HG03108 (cell line): ENCODE measurements around the gene PTPRCAP.
"Not testable (repeated sequence)": the region's sequence is repeated elsewhere in the genome, so short reads cannot be mapped to it uniquely, and the experiment has no call there.

Source experiments
- ATAC-seq: cut with Tn5 transposase; IDR thresholded peaks from one replicate; pipeline ENCODE4 v1.9.1; 2021; ENCODE audit warnings: moderate library complexity; ENCODE audit not compliant: unreplicated experiment

The PTPRCAP gene

DNA sequence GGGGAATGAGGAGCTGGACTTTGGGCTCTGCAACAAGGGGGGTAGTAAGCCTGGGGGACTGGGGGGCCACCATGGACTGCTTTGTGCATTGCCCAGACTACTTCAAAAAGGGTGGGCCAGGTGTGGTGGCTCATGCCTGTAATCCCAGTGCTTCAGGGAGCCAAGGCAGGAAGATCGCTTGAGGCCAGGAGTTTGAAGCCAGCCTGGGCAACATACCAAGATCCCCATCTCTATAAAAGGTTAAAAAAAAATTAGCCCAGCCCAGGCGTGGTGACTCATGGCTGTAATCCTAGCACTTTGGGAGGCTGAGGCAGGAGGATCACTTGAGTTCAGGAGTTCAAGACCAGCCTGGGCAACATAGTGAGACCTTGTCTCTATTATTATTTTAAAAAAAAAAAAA lies 28.0 kb upstream of the PTPRCAP start:
- not testable (repeated sequence) for ATAC-seq

- no peak for ATAC-seq
These were observed 27.7 kb upstream of the PTPRCAP start for GRCh38 chr11:67465189-67465510.

- peak; percentile 53 for ATAC-seq
These were observed 27.1 kb upstream of the PTPRCAP start for GRCh38 chr11:67464411-67465188.

DNA sequence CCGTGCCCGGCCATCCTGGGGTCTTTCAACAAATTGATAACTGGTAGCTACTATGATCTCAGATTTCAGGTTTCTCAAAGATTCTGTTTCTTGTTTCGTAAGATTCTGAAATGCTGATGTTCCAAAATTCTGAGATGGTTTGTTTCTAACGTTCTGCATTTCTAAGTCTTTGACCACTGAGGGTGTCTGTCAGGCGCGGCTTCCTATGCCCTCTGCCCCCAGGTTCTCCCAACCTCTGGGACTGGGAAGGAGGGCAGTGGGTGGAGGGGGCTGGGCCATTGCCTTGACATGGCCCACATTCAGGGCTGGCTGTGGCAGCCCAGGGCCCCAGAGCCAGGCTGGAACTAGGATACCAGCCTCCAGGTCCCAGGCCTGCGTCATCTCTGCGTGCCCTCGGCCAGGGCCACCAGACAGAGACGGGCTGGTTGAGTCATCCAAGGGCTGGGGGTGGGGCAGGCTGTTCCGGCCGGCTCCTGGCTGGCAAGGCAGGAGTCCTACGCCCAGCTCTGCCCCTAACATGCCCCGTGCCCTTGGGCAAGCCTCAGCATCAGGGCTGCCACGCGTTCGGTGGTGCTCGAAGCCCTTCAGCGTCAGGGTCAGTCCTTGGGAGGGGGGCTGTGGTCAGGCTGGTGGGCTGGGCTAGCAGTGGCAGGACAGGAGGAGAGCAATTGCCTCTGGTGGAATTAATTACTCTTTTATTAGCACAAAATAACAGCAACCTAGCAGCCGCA lies 26.4 kb upstream of the PTPRCAP start:
- no peak for ATAC-seq

GRCh38 chr11:67463186-67463585 lies 25.7 kb upstream of the PTPRCAP start:
- ATAC-seq, result no peak

DNA sequence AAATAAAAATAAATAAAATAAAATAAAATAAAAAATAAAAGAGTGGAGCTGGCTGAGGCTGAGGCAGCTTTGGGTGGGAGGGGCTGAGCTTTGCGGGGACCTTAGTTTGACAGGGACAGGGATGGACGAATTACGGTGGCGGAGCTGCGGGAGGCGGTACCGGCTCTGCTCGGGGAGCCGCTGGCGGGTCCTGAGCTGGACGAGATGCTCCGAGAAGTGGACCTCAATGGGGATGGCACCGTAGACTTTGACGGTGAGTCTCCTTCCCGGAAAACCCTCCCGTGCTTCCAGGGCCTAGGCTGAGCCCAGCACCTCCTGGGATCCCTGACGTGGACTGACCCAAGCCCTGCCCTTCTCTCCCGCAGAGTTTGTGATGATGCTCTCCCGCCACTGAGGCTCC lies 20.8 kb upstream of the PTPRCAP start:
- no peak for ATAC-seq

GRCh38 chr11:67457453-67457852 lies 20.0 kb upstream of the PTPRCAP start:
- no peak for ATAC-seq

DNA sequence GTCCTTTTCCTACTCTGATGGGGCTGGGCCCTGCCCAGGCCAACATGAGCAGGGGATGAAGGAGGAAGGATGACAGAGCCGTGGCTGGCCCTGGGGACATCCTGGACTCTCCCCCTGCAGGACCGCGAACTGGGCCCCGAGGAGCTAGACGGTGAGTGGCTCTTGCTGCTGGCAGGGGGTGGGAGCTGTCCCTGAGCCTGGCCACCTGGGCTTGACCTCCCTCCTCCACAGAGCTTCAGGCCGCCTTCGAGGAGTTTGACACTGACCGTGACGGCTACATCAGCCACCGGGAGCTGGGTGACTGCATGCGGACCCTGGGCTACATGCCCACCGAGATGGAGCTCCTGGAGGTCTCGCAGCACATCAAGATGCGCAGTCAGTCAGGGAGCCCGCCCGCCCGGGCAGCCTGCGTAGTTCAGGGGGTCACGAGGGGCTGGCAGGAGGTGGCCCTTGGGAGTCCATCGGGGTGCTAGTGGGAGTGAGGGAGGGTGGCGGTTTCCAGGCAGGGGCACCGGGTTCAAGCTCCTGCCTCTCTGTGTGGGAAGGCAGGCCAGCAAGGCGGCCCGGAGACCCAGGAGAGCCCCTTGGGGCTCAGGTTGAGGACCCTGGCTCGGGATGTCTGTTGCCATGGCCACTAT lies 18.7 kb upstream of the PTPRCAP start:
- no peak for ATAC-seq

GRCh38 chr11:67455054-67455453 lies 17.6 kb upstream of the PTPRCAP start, which contains the start of gene CABP4:
Gene CABP4, plus strand, starts transcription at chr11:67455354. Its CDS starts 70 bp downstream, at chr11:67455424.
- ATAC-seq, result no peak

- ATAC-seq, result no peak
These were observed 16.6 kb upstream of the PTPRCAP start for GRCh38 chr11:67453816-67454732.

- ATAC-seq, result no peak
These were observed 14.9 kb upstream of the PTPRCAP start, which contains the start of gene GPR152 for GRCh38 chr11:67452141-67452952. Gene GPR152, minus strand, starts transcription at chr11:67452729. Its CDS starts 5 bp downstream, at chr11:67452724.

- ATAC-seq, result no peak
These were observed 14.1 kb upstream of the PTPRCAP start for GRCh38 chr11:67451658-67451976.

DNA sequence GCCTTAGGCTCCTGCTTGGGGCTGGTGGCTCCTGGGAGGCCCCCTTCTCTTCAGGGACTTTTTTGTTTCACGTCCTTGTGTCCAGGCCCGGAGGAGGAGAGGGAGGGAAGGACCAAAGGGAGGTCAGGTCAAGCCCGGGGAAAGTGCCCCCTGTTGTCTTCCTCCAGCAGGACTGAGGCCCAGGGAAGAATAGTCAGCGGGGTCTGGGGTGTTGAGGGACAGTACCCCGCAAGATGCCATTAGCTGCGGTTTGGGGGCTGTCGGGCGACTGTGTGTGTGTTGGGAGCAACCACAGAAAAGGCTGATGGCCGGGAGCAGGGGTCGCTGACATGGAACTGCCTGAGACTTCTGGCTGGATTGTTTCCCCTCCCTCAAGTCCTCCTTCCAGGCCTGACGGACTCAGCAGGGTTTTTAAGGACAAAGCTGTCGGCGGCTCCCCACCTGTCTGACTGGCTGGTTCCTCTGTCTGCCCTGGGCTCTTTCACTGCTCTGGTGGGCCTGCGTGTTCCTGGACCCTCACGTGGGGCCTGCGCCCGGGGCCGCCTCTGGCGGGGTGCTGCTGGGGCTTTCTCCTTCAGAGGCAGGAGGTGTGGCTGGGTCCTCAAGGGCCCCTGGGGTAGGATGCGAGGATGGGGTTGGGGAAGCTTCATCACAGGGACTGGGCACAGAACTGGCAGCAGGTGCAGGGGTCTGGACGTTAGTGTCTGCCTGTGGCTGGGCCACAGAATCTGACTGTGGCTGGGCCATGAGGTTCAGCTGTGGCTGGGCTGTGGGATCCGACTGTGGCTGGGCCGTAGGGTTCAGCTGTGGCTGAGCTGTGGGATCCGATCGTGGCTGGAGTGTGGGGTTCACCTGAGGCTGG lies 13.5 kb upstream of the PTPRCAP start:
- ATAC-seq, result no peak

DNA sequence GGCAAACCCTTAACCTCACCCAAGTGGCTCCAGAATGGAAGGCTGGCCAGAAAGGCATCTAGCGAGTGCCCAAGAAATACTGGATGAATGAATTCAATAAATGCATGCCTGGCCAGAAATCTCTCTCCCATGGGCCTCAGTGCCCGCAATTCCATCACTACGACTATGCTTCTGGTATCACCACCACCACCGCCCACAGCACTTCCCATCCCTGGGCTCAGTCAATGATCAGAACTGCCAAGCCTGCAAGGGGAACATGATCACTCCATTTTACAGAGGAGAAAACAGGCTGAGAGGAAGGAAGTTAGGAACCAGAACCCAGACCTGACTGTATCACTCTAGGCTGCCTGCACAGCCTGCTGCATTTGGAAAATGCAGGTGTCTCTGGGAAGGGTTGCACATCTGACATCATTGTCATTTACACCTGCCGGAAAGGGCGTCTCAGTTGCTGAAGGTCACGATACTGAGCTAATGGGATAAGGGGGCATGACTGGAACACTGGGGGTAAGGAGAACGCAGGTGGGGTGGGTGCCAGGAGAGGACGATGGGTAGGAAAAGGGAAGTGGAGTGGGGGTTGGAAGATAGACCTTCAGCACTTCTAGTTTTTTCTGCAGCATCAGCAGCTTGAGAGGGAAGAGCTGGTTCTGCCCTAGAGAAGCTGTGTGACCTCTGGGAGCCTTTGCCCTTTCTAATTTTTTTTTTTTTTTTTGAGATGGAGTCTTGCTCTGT lies 11.8 kb upstream of the PTPRCAP start:
- no peak for ATAC-seq

DNA sequence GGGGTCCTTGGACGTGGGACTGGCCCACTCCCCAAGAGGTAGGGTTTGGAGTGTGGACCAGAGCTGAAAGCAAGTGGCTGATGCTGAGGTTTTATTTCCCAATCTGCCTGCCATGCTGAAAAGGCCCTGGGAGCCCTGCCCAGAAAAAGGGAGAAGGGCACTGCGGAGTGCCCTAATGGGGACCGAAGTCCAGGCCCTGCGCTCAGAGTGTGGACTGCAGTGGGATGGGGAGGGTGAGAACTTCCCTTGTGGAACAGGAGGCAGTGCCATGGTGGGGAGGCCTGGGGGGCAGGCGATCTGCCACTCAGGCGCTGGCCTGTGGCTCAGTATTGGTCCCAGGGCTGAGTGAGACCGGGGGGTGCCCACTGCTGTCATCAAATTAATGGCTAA lies 10.7 kb upstream of the PTPRCAP start:
- no peak for ATAC-seq

- no peak for ATAC-seq
These were observed 8.0 kb upstream of the PTPRCAP start for GRCh38 chr11:67445515-67445914.

GRCh38 chr11:67442504-67443404 lies 5.3 kb upstream of the PTPRCAP start:
- ATAC-seq, result no peak
